GM23248 (cell line): ENCODE data around the gene SWAP70.

Experiments
- EZH2 ChIP-seq: fragments of 200-600 bp; sonication (generic); IDR thresholded peaks from 2 replicates; pipeline ENCODE4 v1.6.1; 2018; ENCODE audit warnings: antibody characterized with exemption, mild to moderate bottlenecking; ENCODE audit not compliant: insufficient read depth, poor library complexity, severe bottlenecking
- EZH2phosphoT487 ChIP-seq: fragments of 200-600 bp; sonication (generic); IDR thresholded peaks from 2 replicates; pipeline ENCODE4 v1.6.1; 2018; ENCODE audit warnings: antibody characterized with exemption, moderate library complexity, mild to moderate bottlenecking, low read depth; ENCODE audit not compliant: insufficient read depth

DNA sequence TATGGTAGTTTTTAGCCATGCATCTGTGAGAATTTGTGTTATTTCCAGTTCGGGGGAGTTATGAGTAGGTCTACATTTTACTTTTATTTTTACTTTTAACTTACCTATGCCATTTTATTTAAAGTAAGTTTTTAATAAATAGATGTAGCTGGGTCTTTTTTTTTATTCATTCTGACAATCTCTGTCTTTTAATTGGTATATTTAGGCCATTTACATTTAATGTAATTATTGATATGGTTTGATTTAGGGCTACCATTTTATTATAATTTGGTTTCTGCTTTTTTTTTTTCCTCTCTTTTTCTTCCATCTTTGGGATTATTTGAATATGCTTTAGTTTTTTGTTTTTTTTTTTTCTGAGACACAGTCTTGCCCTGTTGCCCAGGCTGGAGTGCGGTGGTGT lies 1.9 kb downstream of the SWAP70 start:
- TF ChIP-seq EZH2 (no peak), EZH2phosphoT487 (no peak)
